HG03457 (cell line): ENCODE results near the gene MICAL2.

ENCODE experiments used
- ATAC-seq: cut with Tn5 transposase; IDR thresholded peaks from one replicate; pipeline ENCODE4 v1.9.1; 2021; ENCODE audit warnings: moderate number of reproducible peaks; ENCODE audit not compliant: unreplicated experiment

The MICAL2 gene

DNA sequence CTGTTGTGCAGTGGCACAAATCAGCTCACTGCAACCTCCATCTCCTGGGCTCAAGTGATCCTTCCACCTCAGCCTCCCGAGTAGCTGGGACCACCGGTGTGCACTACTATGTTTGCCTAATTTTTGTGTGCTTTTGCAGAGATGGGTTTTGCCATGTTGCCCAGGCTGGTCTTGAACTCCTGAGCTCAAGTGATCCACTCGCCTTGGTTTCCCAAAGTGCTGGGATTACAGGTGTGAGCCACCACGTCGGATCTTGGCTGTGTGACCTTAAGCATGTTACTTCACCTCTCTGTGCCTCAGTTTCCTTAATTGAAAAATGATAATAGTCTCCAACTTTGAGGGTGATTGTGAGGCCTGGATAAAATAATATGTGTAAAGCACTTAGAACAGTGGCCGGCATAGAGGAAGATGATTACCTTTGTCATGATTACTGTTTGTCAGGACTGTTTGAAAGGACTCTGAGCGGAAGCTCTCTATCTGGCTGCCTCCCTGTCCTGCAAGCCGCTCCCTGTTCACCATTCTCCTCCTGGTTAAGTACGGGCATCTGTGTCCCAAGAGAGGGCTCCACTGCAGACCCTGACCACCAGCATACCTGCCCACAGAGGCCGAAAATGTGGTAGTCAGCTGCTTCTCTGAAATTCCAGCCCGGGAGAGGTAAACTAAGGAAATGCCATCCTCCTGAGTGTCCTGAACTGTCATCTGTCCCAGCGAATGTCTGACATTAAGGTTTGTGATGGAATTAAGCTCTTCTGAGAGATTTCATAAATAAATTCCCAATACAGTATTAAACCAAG is 73.6 kb downstream of the MICAL2 start:
- no peak for ATAC-seq

DNA sequence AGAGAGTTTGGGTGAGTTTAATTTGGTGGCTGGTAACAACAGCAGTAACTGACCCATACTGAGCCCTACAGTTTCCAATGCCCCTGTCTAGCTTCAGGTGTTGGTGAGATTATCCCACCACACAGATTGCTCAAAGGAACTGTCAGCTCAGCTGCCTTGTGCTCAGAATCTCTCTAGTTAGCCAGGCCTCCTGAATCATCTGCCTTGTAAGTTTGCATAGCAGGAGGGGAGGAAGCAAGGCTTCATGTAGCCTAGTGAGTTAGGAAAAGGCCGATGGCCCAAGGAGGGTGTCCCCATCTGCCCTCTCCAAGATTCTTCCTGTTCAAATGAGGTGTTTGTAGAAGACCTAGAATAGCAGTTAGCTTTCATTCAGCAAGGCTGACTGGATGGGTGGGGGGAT is 74.3 kb downstream of the MICAL2 start:
- no peak for ATAC-seq

DNA sequence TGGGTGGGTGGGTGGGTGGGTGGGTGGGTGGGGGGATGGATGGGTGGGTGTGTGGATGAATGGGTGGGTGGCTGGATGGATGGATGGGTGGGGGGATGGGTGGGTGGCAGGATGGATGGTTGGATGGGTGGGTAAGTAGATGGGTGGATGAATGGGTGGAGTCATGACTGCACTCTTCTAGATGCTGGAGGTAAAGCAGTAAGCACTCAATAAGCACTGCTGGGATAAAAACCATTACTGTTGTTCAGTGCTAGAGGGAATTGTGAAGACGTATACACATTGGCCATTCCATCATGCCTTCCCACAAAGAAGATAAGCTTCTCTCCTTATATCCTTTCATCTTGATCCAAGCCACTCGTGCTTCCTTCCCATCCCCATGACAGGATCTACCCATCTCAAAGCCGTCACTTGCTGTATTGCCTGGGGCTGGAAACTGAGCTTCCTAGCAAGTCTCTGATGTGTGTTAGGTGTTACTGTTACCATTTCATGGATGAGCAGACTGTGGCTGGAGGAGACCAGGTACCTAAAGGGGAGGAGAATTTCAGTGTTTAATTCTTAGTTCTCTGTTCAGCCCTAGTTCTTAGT is 74.8 kb downstream of the MICAL2 start:
- ATAC-seq, result no peak

DNA sequence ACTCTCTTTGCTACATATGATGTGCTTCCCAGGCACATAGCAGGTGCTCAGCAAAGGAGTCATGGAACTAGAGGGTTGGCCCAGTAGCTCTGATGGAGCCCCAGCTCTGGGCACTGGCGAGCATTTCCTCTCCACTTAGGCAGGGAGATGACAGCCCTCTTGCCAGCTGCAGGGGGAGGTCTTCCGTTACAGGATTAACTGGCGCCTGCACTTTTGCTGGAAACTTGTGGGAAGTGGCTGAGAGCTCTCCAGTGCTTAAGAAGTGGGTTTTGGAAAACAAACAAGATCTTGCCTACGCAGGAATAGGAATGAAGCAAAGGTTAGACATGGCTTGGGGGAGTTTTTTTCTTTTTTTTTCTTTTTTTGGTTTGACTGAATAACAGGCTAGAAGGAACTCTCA is 75.5 kb downstream of the MICAL2 start:
- no peak for ATAC-seq

DNA sequence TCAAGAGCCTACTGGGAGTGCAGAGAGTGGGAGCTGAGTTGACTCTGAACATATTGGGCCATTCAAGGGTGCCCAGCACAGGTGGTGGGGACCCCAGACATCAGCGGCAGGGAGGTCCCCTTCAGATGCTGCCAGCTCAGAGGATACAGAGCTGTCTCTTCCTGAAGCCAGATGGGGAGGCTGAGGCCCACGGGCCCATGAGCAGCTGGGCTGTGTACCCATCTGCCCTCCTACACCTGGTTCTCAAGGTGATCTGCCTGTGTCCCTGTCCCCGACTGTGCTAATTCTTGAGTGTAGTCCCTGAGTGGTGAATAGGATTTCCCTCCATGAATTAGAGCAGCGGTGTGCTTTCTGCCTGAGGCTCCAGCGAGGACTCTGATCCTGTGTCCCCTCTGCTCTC is 76.3 kb downstream of the MICAL2 start:
- ATAC-seq, result no peak

DNA sequence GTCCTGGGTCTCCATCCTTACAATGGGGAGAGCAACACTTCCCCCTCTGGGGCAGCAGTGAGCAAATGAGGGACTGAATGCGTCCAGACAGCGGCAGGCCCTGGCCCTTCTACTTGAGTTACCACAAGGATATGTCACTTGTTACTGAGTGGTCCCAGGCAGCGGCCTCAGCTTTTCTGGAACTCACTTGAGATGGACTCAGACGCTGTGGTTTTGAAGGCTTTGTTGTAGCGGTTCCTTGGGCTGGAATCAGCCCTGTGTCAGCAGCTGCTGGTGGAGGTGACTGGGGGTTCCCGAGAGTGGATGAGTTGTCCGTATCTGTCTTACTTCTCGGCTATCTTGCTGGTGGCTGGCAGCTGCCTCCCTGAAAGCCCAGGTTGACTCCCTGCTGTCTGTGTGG is 77.0 kb downstream of the MICAL2 start:
- ATAC-seq, result no peak

DNA sequence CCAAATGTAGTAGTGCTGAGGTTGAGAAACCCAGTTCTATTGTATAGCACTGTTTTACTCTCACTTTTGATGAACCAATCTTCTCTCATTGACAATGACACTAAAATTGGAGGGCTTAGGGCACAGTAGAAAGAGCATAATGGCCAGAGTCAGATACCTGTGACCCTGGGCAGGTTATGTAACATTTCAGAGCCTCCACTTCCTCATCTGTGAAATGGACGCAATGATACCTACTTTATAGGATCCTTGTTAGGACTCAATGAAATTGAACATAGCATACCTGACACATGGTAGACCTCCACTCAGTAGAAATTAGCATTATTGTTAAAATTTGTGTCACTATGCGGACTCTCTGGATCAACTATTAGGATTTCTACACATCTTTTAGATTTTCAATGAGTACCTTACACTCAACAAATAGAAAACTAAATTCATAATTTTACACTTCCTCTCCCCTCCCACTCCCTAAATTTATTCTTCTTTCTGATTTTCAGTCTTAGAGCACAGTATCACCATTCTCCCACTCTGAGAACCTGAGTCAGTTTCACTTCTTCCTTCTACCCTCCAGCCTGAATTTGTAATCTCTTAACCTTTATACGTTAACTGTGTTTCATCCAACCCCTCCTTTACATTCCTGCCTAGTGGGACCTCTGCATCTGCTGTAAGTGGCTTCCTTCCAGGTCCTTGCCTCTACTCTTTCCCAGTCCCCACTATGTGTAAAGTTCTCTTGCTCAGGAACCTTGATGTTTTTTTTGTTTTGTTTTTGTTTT is 78.3 kb downstream of the MICAL2 start:
- ATAC-seq, result peak; percentile 72

DNA sequence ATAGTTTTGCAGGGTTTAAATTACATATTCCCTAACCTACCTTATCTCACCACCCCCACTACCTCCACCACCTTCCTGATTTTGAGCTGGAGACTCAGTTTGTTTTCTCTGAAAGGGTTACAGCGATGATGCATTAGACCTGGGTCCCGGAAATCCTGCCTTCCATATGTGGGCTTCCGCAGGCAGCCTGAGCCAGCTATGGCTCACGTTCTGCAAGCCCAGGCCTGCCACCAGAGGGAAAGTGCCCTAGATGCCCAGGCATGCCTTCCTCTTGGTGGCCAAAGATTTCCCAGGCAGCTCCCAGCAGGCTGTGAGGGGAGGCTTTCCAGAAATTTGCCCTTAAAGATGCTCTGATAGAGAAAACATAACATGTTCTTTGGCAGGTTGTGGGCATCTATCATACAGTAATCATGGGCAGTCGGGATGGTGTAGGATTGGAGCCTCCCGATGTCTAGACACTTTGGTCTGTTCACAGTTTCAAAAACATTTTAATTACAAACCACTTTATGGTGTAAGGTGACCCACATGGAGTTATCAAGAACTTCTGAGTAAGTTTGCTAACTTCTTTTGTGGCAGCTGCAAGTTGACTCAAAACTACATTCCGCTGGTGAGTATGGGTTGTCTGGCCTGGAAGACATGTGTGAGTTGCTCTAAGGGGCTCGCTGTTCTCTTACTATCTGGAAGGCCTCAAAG is 79.3 kb downstream of the MICAL2 start:
- ATAC-seq, result no peak

DNA sequence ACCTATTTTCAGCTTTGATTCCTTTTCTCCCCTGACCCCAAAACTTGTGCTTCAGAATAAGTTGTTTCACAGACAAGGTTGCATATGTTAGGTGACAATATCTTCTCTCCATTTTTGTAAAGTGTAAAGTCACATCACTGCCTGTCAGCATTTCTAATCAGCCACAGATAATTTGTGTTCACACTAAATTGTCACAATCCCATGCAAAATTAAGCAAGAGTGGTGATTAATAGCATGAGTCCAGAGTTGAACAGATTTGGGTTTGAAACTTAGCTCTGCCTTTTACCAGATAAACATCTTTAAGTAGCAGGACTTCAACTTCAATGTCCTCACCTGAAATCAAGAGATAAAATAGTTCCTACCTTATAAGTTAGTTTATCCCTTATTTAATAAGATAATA is 80.1 kb downstream of the MICAL2 start:
- ATAC-seq, result no peak

DNA sequence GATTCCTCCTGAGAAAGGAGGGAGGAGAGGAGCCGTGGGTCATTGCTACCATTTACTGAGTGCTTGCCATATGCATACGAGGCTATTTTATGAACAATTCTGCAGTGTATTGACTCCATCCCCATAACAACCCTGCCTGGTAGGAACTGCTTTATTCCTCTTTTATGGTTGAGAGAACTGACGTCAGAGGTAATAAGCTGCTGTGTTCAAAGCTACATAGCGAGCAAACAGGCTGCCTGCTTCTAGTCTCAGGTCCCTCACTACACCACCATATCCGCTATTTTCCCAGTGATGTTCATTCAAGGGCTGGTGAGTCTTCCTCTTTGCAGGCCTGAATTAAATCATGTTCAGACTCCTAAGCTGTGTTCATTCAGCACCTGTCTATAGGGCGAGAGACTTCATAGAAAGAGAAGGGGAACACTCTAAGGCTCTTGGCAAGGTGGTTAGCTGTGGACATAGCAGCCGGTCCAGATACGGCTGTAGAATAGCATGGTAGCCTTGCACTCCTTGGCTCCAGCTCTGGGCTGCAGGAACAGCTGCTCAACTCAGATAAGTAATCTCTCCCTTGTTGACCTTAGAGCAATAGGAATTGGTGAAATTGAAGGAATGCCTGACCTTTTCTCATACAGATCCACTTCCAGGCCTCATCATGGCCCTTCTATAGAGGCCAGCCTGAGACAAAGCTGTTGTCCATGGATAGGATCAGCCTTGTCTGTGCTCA is 82.6 kb downstream of the MICAL2 start:
- no peak for ATAC-seq

DNA sequence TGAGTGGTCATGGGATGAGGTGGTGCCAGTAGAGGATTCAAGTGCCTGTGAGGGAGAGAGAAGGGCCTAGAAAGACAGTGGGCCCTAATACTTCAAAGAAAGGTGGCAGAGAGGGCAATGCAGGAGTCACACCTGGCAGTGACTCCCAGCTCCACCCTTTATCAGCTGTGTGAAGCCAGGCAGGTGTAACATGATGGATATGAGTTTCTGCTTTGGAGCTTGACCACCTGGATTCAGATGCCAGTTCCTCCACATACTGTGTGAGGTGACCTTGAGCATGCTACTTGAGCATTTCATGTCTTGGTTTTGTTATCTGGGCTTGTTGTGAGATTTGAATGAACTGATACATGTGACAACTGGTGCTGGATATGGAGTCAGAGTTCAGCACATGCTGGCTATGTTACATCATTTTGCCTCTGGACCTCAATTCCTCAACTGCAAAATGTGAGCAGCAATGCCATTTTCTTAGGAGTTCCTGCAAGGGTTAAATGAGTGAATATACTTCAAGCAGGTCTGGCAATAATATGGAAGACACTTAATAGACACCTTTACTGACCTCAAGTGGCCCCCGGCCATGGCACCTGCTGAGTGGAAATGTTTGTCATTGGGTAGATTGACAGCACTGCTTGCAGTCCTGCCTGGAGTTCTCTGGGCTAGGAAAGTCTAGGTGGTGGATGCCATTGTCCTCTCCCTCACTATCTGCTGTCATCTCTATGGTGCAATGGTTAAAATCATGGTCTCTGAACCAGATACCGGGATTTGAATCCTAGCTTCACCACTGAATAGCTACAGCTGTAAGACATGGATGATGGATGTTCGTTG is 83.3 kb downstream of the MICAL2 start:
- no peak for ATAC-seq

DNA sequence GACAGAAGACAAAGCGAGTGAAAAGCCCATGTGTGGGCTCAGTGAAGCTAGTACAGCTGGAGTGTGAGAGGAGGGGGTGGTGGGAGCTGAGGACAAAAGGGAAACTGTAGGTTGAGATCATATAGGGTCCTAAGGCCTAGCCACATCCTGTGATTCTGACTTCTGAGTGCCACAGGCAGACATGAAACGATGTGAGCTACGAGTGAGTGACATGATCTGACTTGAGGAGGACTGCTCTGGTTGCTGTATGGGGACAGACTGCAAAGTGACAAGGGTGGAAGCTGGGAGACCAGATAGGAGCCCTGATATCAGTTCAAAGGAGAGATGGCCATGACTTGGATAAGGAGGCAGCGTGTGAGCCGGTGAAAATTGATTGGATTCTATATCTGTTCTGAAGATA is 85.4 kb downstream of the MICAL2 start:
- peak; percentile 56 for ATAC-seq

DNA sequence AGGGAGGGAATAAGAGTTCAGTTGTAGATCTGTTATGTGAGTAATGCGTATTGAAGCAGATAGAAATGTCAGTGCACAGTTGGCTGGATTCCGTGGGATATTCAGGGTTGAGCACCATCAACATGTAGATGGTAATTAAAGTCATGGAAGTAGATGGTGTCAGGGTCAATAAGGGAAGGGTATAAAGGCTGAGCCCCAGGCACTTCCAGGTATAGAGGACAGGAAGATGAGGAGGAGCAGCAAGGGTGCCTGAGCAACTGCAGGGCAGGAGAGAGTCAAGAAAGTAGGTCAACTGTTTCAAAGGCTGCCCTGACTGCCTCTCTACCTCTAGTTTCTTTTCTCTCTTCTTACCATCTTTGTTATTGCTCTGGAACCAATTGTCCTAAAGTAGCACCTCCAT is 85.9 kb downstream of the MICAL2 start:
- no peak for ATAC-seq

DNA sequence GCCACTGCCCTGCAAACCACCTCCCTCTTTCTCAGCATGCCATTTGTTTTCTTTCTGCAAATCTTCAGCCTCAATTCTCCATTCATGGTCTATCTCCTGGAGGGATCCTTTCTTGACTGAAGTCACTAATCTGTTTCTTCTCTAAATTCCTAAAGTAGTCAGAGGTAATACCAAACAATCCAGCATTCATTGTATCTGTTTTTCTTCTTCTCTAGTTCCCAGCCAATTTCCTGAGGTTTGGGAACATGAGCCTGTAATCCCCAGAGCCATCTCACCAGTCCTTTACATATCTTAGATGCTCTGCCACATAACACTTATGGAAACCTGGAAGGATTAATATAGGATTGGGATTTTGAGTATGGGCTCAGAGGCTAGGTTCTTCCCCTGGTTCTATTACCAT is 86.5 kb downstream of the MICAL2 start:
- no peak for ATAC-seq

DNA sequence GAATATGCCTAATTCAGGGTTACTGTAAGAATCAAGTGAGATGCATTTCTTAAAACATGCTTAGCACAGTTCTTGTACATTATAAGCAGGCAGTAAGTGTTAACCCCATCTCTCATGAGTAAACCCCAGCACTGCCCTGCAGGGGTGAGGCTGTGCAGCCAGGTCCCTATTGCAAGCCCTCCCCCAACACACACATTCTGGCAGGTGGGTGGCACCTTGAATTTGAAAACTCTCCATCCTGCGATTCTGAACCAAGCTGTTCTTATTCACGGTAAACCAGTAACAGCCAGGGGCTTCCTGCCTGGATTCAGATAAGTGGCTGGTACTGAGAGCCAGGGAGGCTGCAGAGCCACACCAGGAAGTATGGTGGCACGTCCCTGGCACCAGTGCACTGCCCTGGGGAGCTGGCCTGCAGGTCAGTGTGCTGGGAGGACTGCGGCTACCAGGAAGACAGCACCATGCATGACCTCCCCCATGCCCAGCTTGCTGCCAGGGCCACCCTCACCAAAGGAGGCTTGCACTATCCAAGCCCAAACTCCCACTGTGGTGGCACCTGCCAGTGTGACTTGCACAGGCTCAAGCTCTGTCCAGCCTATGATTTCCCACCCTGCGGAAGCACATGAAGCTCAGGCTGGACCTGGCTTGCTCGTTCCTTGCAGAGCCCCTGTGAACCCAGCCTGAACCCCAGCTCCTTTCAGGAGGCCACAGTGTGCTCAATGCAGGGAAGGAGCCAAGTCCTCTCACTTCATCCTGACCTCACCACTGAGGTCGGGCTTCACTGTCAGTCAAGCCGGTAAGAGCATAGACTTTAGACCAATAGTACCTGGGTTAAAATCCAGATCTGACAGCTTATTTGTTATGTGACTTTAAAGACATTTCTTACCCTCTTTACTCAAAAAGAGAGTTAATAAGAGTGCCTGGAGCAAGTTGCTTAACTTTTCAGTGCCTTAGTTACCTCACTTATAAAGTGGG is 88.1 kb downstream of the MICAL2 start:
- no peak for ATAC-seq

DNA sequence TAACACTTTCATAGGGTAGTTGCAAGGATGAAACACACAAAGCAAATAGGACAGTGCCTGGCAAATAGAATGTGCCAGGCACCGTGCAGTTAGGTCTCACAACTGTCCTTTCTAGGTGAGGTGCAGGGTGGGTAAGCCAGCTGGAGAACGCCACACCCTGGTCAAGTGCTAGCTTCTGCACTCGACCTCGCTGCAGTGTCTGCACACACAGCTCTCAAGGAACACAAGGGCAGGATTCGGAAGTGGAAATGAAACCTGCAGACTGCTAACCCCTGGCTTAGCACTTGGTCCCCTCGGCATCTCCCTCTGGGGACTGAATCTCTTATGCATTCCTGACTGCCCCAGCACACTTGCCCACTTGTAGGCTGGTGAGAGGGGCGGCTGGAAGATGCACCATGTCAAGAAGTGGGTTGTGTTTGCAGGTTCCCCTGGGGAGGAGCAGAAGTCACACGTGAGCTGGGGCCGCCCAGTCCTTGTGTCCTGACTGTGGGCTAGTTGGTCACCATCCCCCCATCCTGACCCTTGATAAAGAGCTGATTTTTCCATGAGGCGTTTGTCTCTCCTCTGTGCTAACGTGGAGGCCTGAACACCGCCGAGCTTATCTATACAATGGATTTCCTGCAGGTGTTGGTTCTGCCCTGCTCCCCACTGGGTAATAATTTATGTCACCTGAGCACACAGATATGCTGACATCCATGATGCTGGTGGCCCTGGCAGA is 89.0 kb downstream of the MICAL2 start:
- ATAC-seq, result no peak

DNA sequence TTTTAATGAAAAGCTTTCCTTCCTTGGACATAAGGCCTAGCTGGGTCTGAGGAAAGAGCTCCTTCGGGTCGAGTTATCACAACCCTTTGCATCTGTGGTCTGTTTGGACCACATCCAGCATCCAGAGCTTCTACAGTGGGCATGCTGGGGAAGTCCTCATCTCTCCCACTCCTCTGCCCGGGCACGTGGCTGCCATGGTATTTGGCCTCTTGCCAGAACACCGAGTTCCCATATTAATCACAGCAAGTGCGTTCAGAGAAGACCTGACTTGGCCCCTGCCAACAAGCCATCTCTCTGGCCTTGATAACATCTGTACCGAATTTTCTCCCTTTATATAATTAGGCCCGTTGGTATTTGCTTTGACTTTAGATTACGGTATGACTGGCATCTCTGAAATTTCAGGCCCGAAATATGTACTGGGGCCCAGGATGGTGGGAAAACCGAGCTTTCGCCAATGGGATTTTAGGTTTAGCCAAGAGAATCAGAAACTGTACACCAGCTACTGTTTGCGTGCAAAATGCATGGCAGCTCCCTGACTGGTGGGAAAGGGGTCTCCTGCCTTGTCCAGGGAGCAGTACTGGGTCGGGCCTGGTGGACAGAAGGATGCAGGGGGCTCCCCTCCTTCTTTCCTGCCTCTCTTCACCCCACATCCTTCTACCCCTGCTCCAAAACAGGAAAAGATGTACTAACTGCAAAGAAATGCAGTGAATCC is 90.0 kb downstream of the MICAL2 start:
- no peak for ATAC-seq
